ENCODE data around the gene ZNF385A.
A peak's percentile ranks its signal among the peaks of the same experiment; 100 is the strongest.

The ZNF385A gene

GRCh38 chr12:54394281-54394719 lies 9.8 kb upstream of the ZNF385A start:
- Histone ChIP-seq H3K27me3 (ENCODE audit: control insufficient read depth in 5 of 5, insufficient read depth in 4 of 5, low read length in 5 of 5) (no peaks in the 10 kb centered on the region), H3K36me3 (ENCODE audit: control insufficient read depth in 5 of 5, insufficient read depth in 5 of 5, low read length in 5 of 5) (peaks cover 0 to 57% (median 45%) of the 10 kb centered on the region in 5 donors), H3K9ac (ENCODE audit: low read length in 5 of 5) (no peak overlapping the region), H3K4me1 (ENCODE audit: control insufficient read depth in 5 of 5, insufficient read depth in 5 of 5, low read length in 5 of 5) (peaks cover 0 to 26% (median 10%) of the 10 kb centered on the region in 5 donors), H3K9me3 (ENCODE audit: control insufficient read depth in 5 of 5, low read length in 5 of 5) (no peaks in the 10 kb centered on the region), H3K27ac (ENCODE audit: low read depth, low read length) (no peak overlapping the region), H3K4me3 (ENCODE audit: low read depth in 1 of 5, low read length in 5 of 5) (no peak overlapping the region)

- Histone ChIP-seq H3K27ac (ENCODE audit: low read depth, low read length) (no peak overlapping the region), H3K4me1 (ENCODE audit: control insufficient read depth in 5 of 5, insufficient read depth in 5 of 5, low read length in 5 of 5) (peaks cover 0 to 26% (median 10%) of the 10 kb centered on the region in 5 donors), H3K9me3 (ENCODE audit: control insufficient read depth in 5 of 5, low read length in 5 of 5) (no peaks in the 10 kb centered on the region), H3K36me3 (ENCODE audit: control insufficient read depth in 5 of 5, insufficient read depth in 5 of 5, low read length in 5 of 5) (peaks cover 0 to 53% (median 40%) of the 10 kb centered on the region in 5 donors), H3K9ac (ENCODE audit: low read length in 5 of 5) (no peak overlapping the region), H3K27me3 (ENCODE audit: control insufficient read depth in 5 of 5, insufficient read depth in 4 of 5, low read length in 5 of 5) (no peaks in the 10 kb centered on the region), H3K4me3 (ENCODE audit: low read depth in 1 of 5, low read length in 5 of 5) (no peak overlapping the region)
These were observed 9.2 kb upstream of the ZNF385A start for GRCh38 chr12:54393743-54394142.

GRCh38 chr12:54393207-54393609 lies 8.7 kb upstream of the ZNF385A start:
- H3K4me1 ChIP-seq (ENCODE audit: control insufficient read depth in 5 of 5, insufficient read depth in 5 of 5, low read length in 5 of 5), result peaks cover 0 to 26% (median 11%) of the 10 kb centered on the region in 5 donors
- no peak overlapping the region for H3K9ac ChIP-seq (ENCODE audit: low read length in 5 of 5)
- no peaks in the 10 kb centered on the region for H3K27me3 ChIP-seq (ENCODE audit: control insufficient read depth in 5 of 5, insufficient read depth in 4 of 5, low read length in 5 of 5)
- no peaks in the 10 kb centered on the region for H3K9me3 ChIP-seq (ENCODE audit: control insufficient read depth in 5 of 5, low read length in 5 of 5)
- H3K27ac ChIP-seq (ENCODE audit: low read depth, low read length), result no peak overlapping the region
- H3K4me3 ChIP-seq (ENCODE audit: low read depth in 1 of 5, low read length in 5 of 5), result no peak overlapping the region
- H3K36me3 ChIP-seq (ENCODE audit: control insufficient read depth in 5 of 5, insufficient read depth in 5 of 5, low read length in 5 of 5), result peaks cover 0 to 48% (median 34%) of the 10 kb centered on the region in 5 donors

GRCh38 chr12:54392485-54393206 lies 8.1 kb upstream of the ZNF385A start:
- Histone ChIP-seq H3K4me1 (ENCODE audit: control insufficient read depth in 5 of 5, insufficient read depth in 5 of 5, low read length in 5 of 5) (peaks cover 0 to 26% (median 12%) of the 10 kb centered on the region in 5 donors), H3K36me3 (ENCODE audit: control insufficient read depth in 5 of 5, insufficient read depth in 5 of 5, low read length in 5 of 5) (peaks cover 0 to 42% (median 30%) of the 10 kb centered on the region in 5 donors), H3K9me3 (ENCODE audit: control insufficient read depth in 5 of 5, low read length in 5 of 5) (no peaks in the 10 kb centered on the region), H3K27me3 (ENCODE audit: control insufficient read depth in 5 of 5, insufficient read depth in 4 of 5, low read length in 5 of 5) (no peaks in the 10 kb centered on the region), H3K27ac (ENCODE audit: low read depth, low read length) (no peak overlapping the region), H3K4me3 (ENCODE audit: low read depth in 1 of 5, low read length in 5 of 5) (no peak overlapping the region), H3K9ac (ENCODE audit: low read length in 5 of 5) (no peak overlapping the region)

GRCh38 chr12:54390668-54391551 lies 6.4 kb upstream of the ZNF385A start:
- Histone ChIP-seq H3K36me3 (ENCODE audit: control insufficient read depth in 5 of 5, insufficient read depth in 5 of 5, low read length in 5 of 5) (peaks cover 0 to 25% (median 14%) of the 10 kb centered on the region in 5 donors), H3K4me1 (ENCODE audit: control insufficient read depth in 5 of 5, insufficient read depth in 5 of 5, low read length in 5 of 5) (peaks cover 0 to 44% (median 20%) of the 10 kb centered on the region in 5 donors), H3K27me3 (ENCODE audit: control insufficient read depth in 5 of 5, insufficient read depth in 4 of 5, low read length in 5 of 5) (no peaks in the 10 kb centered on the region), H3K9me3 (ENCODE audit: control insufficient read depth in 5 of 5, low read length in 5 of 5) (no peaks in the 10 kb centered on the region), H3K4me3 (ENCODE audit: low read depth in 1 of 5, low read length in 5 of 5) (peak overlapping the region in 2 of 5 donors; percentile 34 to 41), H3K27ac (ENCODE audit: low read depth, low read length) (no peak overlapping the region), H3K9ac (ENCODE audit: low read length in 5 of 5) (no peak overlapping the region)

- H3K27ac ChIP-seq (ENCODE audit: low read depth, low read length), result no peak overlapping the region
These were observed 5.7 kb upstream of the ZNF385A start for GRCh38 chr12:54390176-54390667.

GRCh38 chr12:54389607-54390175 lies 5.2 kb upstream of the ZNF385A start:
- Histone ChIP-seq H3K27ac (ENCODE audit: low read depth, low read length) (no peak overlapping the region), H3K27me3 (ENCODE audit: control insufficient read depth in 5 of 5, insufficient read depth in 4 of 5, low read length in 5 of 5) (no peaks in the 10 kb centered on the region), H3K9me3 (ENCODE audit: control insufficient read depth in 5 of 5, low read length in 5 of 5) (no peaks in the 10 kb centered on the region), H3K4me1 (ENCODE audit: control insufficient read depth in 5 of 5, insufficient read depth in 5 of 5, low read length in 5 of 5) (peaks cover 4 to 55% (median 30%) of the 10 kb centered on the region in 5 donors), H3K9ac (ENCODE audit: low read length in 5 of 5) (no peak overlapping the region), H3K36me3 (ENCODE audit: control insufficient read depth in 5 of 5, insufficient read depth in 5 of 5, low read length in 5 of 5) (peaks cover 0 to 13% (median 3%) of the 10 kb centered on the region in 5 donors), H3K4me3 (ENCODE audit: low read depth in 1 of 5, low read length in 5 of 5) (no peak overlapping the region)

More at GRCh38 chr12:54390176-54390667, 5.7 kb upstream of the ZNF385A start:
- Histone ChIP-seq H3K9ac (ENCODE audit: low read length in 5 of 5) (no peak overlapping the region), H3K4me1 (ENCODE audit: control insufficient read depth in 5 of 5, insufficient read depth in 5 of 5, low read length in 5 of 5) (peaks cover under 1 to 50% (median 25%) of the 10 kb centered on the region in 5 donors), H3K36me3 (ENCODE audit: control insufficient read depth in 5 of 5, insufficient read depth in 5 of 5, low read length in 5 of 5) (peaks cover 0 to 18% (median 7%) of the 10 kb centered on the region in 5 donors), H3K9me3 (ENCODE audit: control insufficient read depth in 5 of 5, low read length in 5 of 5) (no peaks in the 10 kb centered on the region), H3K4me3 (ENCODE audit: low read depth in 1 of 5, low read length in 5 of 5) (no peak overlapping the region), H3K27me3 (ENCODE audit: control insufficient read depth in 5 of 5, insufficient read depth in 4 of 5, low read length in 5 of 5) (no peaks in the 10 kb centered on the region)

- no peak overlapping the region for H3K9ac ChIP-seq (ENCODE audit: low read length in 5 of 5)
- no peaks in the 10 kb centered on the region for H3K27me3 ChIP-seq (ENCODE audit: control insufficient read depth in 5 of 5, insufficient read depth in 4 of 5, low read length in 5 of 5)
- H3K4me1 ChIP-seq (ENCODE audit: control insufficient read depth in 5 of 5, insufficient read depth in 5 of 5, low read length in 5 of 5), result peaks cover 4 to 61% (median 36%) of the 10 kb centered on the region in 5 donors
- no peak overlapping the region for H3K27ac ChIP-seq (ENCODE audit: low read depth, low read length)
- no peaks in the 10 kb centered on the region for H3K9me3 ChIP-seq (ENCODE audit: control insufficient read depth in 5 of 5, low read length in 5 of 5)
- H3K4me3 ChIP-seq (ENCODE audit: low read depth in 1 of 5, low read length in 5 of 5), result no peak overlapping the region
- peaks cover 0 to 9% (median 3%) of the 10 kb centered on the region in 5 donors for H3K36me3 ChIP-seq (ENCODE audit: control insufficient read depth in 5 of 5, insufficient read depth in 5 of 5, low read length in 5 of 5)
These were observed 4.6 kb upstream of the ZNF385A start for GRCh38 chr12:54389134-54389508.

GRCh38 chr12:54388237-54389133 lies 4.0 kb upstream of the ZNF385A start:
- Histone ChIP-seq H3K27ac (ENCODE audit: low read depth, low read length) (no peak overlapping the region), H3K4me1 (ENCODE audit: control insufficient read depth in 5 of 5, insufficient read depth in 5 of 5, low read length in 5 of 5) (peaks cover 4 to 59% (median 37%) of the 10 kb centered on the region in 5 donors), H3K27me3 (ENCODE audit: control insufficient read depth in 5 of 5, insufficient read depth in 4 of 5, low read length in 5 of 5) (no peaks in the 10 kb centered on the region), H3K9ac (ENCODE audit: low read length in 5 of 5) (no peak overlapping the region), H3K4me3 (ENCODE audit: low read depth in 1 of 5, low read length in 5 of 5) (no peak overlapping the region), H3K9me3 (ENCODE audit: control insufficient read depth in 5 of 5, low read length in 5 of 5) (no peaks in the 10 kb centered on the region), H3K36me3 (ENCODE audit: control insufficient read depth in 5 of 5, insufficient read depth in 5 of 5, low read length in 5 of 5) (peaks cover 0 to 6% (median 3%) of the 10 kb centered on the region in 5 donors)
